Endothelial cell of umbilical vein (primary cell): ENCODE results near the gene HS3ST3A1. TPM values are rescaled to one million over a fixed set of nuclear protein-coding genes. Genes with fewer than 3 reads are reported as not detected.

ENCODE experiments used
- BruUV-seq: library from RNA; stranded (reverse); fragments of 400-500 nt; replicated peaks from 2 replicates; lab custom pipeline; 2021; lab: Mats Ljungman, UMichigan
- CTCF ChIA-PET: fragments of 300-600, 350-600 bp; sonication (Branson Sonifier 250); formaldehyde crosslinking; loops from one replicate; lab custom pipeline; 2021; ENCODE audit warnings: antibody characterized with exemption, inconsistent platforms; lab: Charles Lee
- POLR2A ChIA-PET: fragments of 300-600, 350-600 bp; sonication (Branson Sonifier 250); formaldehyde crosslinking; loops from one replicate; lab custom pipeline; 2021; ENCODE audit warnings: antibody characterized with exemption, inconsistent platforms; lab: Charles Lee
- DNase-seq: peaks from one replicate; pipeline ENCODE4 v3.0.0-alpha.2; 2011; ENCODE audit warnings: low read depth, low spot score
- FAIRE-seq: peaks from 2 replicates; lab custom pipeline; 2011; peaks lifted over from hg19 to GRCh38; lab: Jason Lieb, UNC
- H2AFZ ChIP-seq: 2 replicates; pipeline ENCODE4 v1.6.0; 2012; ENCODE audit warnings: low read depth, low read length, control low read depth, inconsistent platforms
- H3K27ac ChIP-seq: 2 replicates; pipeline ENCODE4 v1.5.1; 2011; ENCODE audit warnings: low read depth, mild to moderate bottlenecking, control low read depth, low read length, moderate library complexity; ENCODE audit not compliant: insufficient read depth
- H3K27me3 ChIP-seq, 2 experiments: 2 replicates each; pipeline versions ENCODE4 v1.6.0 to v1.6.1; 2011; ENCODE audit warnings: low read length in 2 of 2, mixed read lengths in 1 of 2; ENCODE audit not compliant: control insufficient read depth in 2 of 2, insufficient read depth in 2 of 2
- H3K36me3 ChIP-seq, 2 experiments: 2 replicates in 1 of 2; 3 replicates in 1 of 2; pipeline ENCODE4 v1.5.1; 2011; ENCODE audit warnings: low read length in 2 of 2, mild to moderate bottlenecking in 1 of 2, moderate library complexity in 1 of 2; ENCODE audit not compliant: control insufficient read depth in 2 of 2, insufficient read depth in 2 of 2; ENCODE audit errors: extremely low read depth in 1 of 2
- H3K4me1 ChIP-seq: 3 replicates; pipeline ENCODE4 v1.5.1; 2011; ENCODE audit warnings: mild to moderate bottlenecking, low read length; ENCODE audit not compliant: control insufficient read depth, insufficient read depth; ENCODE audit errors: extremely low read depth
- H3K4me2 ChIP-seq: 2 replicates; pipeline ENCODE4 v1.6.1; 2011; ENCODE audit warnings: low read length, control low read depth, mixed read lengths; ENCODE audit not compliant: insufficient read depth
- H3K4me3 ChIP-seq, 3 experiments: fragments of 200-600 bp in 1 of 3; sonication (generic), shearing (Covaris generic) in 1 of 3; replicated peaks in 1 of 3; 2 replicates each; pipeline ENCODE4 v1.5.1; 2011 to 2016; ENCODE audit warnings: control low read depth in 3 of 3, low read length in 3 of 3, mild to moderate bottlenecking in 2 of 3, inconsistent platforms in 1 of 3, low read depth in 1 of 3, moderate library complexity in 1 of 3; ENCODE audit not compliant: insufficient read depth in 1 of 3
- H3K79me2 ChIP-seq: 2 replicates; pipeline ENCODE4 v1.6.0; 2012; ENCODE audit warnings: low read length, inconsistent platforms; ENCODE audit not compliant: control insufficient read depth, insufficient read depth
- H3K9ac ChIP-seq: replicated peaks from 2 replicates; pipeline ENCODE3; 2011; ENCODE audit warnings: low read length, control low read depth; ENCODE audit not compliant: insufficient read depth; ENCODE audit errors: extremely low read depth
- H3K9me1 ChIP-seq: replicated peaks from 3 replicates; pipeline ENCODE4 v1.6.0; 2011; ENCODE audit warnings: mild to moderate bottlenecking, low read length; ENCODE audit not compliant: control insufficient read depth, insufficient read depth; ENCODE audit errors: extremely low read depth
- H3K9me3 ChIP-seq: replicated peaks from 2 replicates; pipeline ENCODE4 v1.5.1; 2012; ENCODE audit warnings: low read length, inconsistent platforms; ENCODE audit not compliant: control insufficient read depth, insufficient read depth
- H4K20me1 ChIP-seq: replicated peaks from 2 replicates; pipeline ENCODE3; 2011; ENCODE audit warnings: mild to moderate bottlenecking, low read length; ENCODE audit not compliant: control insufficient read depth, insufficient read depth; ENCODE audit errors: extremely low read depth
- EZH2 ChIP-seq: IDR thresholded peaks from 2 replicates; pipeline ENCODE4 v1.6.1; 2012; ENCODE audit warnings: borderline replicate concordance, low read depth, mild to moderate bottlenecking, moderate library complexity, low read length, inconsistent platforms; ENCODE audit not compliant: severe bottlenecking
- FOS ChIP-seq: IDR thresholded peaks from 2 replicates; pipeline ENCODE4 v1.6.1; 2011; ENCODE audit warnings: mild to moderate bottlenecking, low read length, moderate library complexity, borderline replicate concordance; ENCODE audit not compliant: insufficient read depth
- GATA2 ChIP-seq: IDR thresholded peaks from 2 replicates; pipeline ENCODE4 v1.7.0; 2011; ENCODE audit warnings: low read depth, mild to moderate bottlenecking, moderate library complexity, mixed read lengths, low read length; ENCODE audit not compliant: insufficient read length, insufficient read depth
- JUN ChIP-seq: IDR thresholded peaks from 2 replicates; pipeline ENCODE4 v1.6.1; 2011; ENCODE audit warnings: borderline replicate concordance, low read depth; ENCODE audit not compliant: insufficient read length, insufficient read depth
- MYC ChIP-seq: IDR thresholded peaks from one replicate; pipeline ENCODE4 v1.6.1; 2011; ENCODE audit warnings: mild to moderate bottlenecking, low read depth, low read length
- POLR2A ChIP-seq: IDR thresholded peaks from 2 replicates; pipeline ENCODE4 v1.6.1; 2012; ENCODE audit warnings: low read depth, mild to moderate bottlenecking, control low read depth, low read length
- POLR2AphosphoS5 ChIP-seq: IDR thresholded peaks from 2 replicates; pipeline ENCODE4 v1.6.1; 2012; ENCODE audit warnings: low read depth, mild to moderate bottlenecking, control low read depth, low read length, moderate library complexity; ENCODE audit not compliant: insufficient read depth
- dilution Hi-C: fragments of 300-500 bp; cut with MboI; formaldehyde crosslinking; loops from one replicate; pipeline ENCODE4 v1.15.0; 2019; ENCODE audit warnings: low sequenced_read_pairs; ENCODE audit not compliant: extremely low pct_ligation_motif_present
- intact Hi-C: fragments of 100-400 bp; cut with micrococcal nuclease; formaldehyde crosslinking; loops from one replicate; pipeline ENCODE4 v1.10.0; 2022
- polyA plus RNA-seq, 4 experiments: library from polyadenylated mRNA; depleted of rRNA in 3 of 4; stranded (reverse) in 3 of 4; unstranded in 1 of 4; fragments of >200 nt; gene quantifications; 2 replicates each; pipeline versions ENCODE4 v1.2.1 to v1.2.3, GENCODE V29; 2011 to 2012; ENCODE audit warnings: missing spikeins in 1 of 4
- total RNA-seq: library from RNA; stranded (reverse); gene quantifications from 2 replicates; pipeline ENCODE4 v1.2.3, GENCODE V29; 2021
- TF ChIP-seq, protein P1 (sequence below): IDR thresholded peaks from 2 replicates; pipeline ENCODE4 v1.6.1; 2011; ENCODE audit not compliant: insufficient read depth, insufficient read length
- TF ChIP-seq, protein P2 (sequence below), 2 donors: IDR thresholded peaks; 1 replicate in 1 of 2; 2 replicates in 1 of 2; pipeline ENCODE4 v1.5.1; 2011; ENCODE audit warnings: low read length in 2 of 2, mild to moderate bottlenecking in 2 of 2, moderate library complexity in 2 of 2, control low read depth in 1 of 2, inconsistent platforms in 1 of 2, low read depth in 1 of 2; ENCODE audit not compliant: insufficient read depth in 1 of 2; ENCODE audit errors: extremely low read depth in 1 of 2

HS3ST3A1 gene
- total and polyA plus RNA-seq, 2 donors (not counting 3 experiments of a cell fraction or from before 2014, with no cell fraction given): not detected

GRCh38 chr17:13542636-13543035, 59.1 kb downstream of the HS3ST3A1 start:
- dilution Hi-C loops (no loop called here), intact Hi-C loops (no loop called here)
- Histone ChIP-seq H3K9me1 (no peaks in the 10 kb centered on the region), H4K20me1 (no peaks in the 10 kb centered on the region), H3K36me3 (no peaks in the 10 kb centered on the region), H2AFZ (no peak overlapping the region), H3K9me3 (no peaks in the 10 kb centered on the region), H3K4me1 (no peaks in the 10 kb centered on the region), H3K27me3 (no peaks in the 10 kb centered on the region), H3K79me2 (no peaks in the 10 kb centered on the region), H3K4me2 (no peak overlapping the region), H3K9ac (no peak overlapping the region), H3K27ac (no peak overlapping the region), H3K4me3 (no peak overlapping the region)
- CTCF ChIA-PET: no interaction called here
- DNase-seq (no peak), FAIRE-seq (no peak)
- no TSS peak for BruUV-seq
- POLR2A ChIA-PET: no interaction called here
- no peak for TF ChIP-seq JUN
- TF ChIP-seq POLR2AphosphoS5: no peak
- TF ChIP-seq MYC: no peak
- TF ChIP-seq, protein P1, sequence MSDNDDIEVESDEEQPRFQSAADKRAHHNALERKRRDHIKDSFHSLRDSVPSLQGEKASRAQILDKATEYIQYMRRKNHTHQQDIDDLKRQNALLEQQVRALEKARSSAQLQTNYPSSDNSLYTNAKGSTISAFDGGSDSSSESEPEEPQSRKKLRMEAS: no peak
- no peak for TF ChIP-seq POLR2A
- TF ChIP-seq EZH2: no peak
- TF ChIP-seq, protein P2, sequence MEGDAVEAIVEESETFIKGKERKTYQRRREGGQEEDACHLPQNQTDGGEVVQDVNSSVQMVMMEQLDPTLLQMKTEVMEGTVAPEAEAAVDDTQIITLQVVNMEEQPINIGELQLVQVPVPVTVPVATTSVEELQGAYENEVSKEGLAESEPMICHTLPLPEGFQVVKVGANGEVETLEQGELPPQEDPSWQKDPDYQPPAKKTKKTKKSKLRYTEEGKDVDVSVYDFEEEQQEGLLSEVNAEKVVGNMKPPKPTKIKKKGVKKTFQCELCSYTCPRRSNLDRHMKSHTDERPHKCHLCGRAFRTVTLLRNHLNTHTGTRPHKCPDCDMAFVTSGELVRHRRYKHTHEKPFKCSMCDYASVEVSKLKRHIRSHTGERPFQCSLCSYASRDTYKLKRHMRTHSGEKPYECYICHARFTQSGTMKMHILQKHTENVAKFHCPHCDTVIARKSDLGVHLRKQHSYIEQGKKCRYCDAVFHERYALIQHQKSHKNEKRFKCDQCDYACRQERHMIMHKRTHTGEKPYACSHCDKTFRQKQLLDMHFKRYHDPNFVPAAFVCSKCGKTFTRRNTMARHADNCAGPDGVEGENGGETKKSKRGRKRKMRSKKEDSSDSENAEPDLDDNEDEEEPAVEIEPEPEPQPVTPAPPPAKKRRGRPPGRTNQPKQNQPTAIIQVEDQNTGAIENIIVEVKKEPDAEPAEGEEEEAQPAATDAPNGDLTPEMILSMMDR (IDR thresholded peaks at IDR 0.05; ENCODE audit: extremely low read depth in 1 of 2, insufficient read depth in 1 of 2, low read depth in 1 of 2, low read length in 2 of 2): no peak
- TF ChIP-seq FOS: no peak
- no peak for TF ChIP-seq GATA2
